Limb (tissue), 2 donors: ENCODE data around the gene UCP2.

Experiments
- DNase-seq, 2 donors: peaks; one replicate each; pipeline ENCODE4 v3.0.0-alpha.2; 2016; ENCODE audit errors: extremely low spot score in 2 of 2

UCP2 gene

DNA sequence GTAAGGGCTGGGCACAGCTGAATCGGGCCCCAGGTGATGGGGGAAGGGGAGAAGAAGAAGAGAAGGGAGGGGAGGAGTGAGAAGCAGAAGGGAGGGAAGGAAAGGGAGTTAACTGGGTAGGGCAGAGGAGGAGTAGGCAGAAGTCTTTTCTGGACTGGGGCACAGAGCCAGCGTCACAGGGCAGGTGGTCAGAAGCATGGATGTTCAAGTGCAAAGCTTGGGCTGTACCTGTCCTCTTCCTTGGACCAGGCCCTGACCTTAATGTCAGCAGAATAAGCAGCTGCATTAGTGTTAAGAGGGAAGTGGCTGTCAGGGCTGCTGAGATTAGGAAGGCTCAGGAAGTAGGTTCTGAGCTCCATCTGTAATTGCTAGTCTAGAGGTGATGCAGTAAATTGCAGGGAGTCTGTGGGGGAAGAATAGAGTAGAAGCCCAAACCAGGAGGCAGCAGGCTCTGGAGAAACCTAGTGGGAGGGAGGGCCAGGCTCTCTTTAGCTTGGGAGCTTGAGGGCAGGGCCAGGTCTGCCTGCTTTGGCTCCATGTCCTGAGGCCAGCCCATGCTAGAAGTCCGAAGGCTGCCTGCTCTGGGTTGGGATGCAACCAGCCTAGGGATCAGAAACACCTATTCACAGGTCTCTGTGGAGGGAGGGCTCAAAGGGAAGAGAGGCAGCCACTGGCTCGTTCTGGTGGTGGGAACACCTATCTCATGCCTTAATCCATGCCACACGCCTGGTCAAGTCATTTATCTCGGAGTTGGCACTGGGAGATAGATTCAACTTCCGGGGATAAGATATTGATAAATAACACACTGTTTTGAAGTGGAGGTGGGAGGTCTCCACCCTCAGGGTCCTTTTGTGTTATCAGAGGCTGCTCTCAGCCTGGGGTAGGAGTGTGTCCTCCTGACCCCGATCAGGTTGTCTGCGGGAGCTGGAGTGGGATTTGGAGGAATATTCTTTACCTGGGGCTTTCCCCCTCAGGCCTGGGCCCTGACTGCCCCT is 28.0 kb upstream of the UCP2 start:
- no peak for DNase-seq

DNA sequence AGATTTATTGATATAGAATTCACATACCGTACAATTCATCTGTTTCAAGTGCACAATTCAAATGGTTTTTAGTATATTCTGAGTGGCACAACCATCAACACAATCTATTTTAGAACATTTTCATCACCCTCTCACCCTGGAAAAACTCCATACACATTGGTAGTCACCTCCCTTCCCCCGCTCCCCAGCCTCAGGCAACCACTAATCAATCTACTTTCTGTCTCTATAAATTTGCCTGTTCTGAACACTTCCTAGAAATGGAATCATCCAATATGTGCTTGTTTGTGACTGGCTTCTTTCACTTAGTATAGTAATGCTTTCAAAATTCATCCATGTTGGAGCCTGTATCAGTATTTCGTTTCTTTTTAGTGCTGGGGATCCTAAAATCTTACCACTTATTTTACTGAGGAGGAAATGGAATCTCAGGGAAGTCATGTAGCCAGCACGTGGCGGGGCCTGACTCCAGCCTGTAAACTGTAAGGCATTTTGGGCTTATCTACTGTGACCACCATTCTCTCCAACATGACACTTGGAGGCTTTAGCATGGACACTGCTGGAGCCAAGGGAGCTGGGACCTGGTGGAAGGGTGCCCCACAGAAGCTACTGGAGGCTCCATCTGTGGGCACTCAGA is 27.1 kb upstream of the UCP2 start:
- DNase-seq = no peak

DNA sequence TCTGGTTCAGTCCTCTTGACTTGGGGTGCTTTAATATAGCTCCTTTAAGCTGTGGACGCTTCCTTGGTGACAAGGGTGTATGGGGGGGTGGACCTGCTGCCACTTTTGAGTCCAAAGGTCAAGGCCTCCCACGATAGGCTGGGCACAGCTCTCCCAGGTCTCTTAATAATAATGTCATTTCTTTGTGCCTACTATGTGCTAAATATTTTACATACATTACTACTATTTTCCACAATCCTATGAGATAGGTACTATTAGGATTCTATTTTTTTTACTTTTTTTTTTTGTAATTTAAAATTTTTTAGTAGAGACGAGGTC is 26.5 kb upstream of the UCP2 start:
- DNase-seq = no peak

DNA sequence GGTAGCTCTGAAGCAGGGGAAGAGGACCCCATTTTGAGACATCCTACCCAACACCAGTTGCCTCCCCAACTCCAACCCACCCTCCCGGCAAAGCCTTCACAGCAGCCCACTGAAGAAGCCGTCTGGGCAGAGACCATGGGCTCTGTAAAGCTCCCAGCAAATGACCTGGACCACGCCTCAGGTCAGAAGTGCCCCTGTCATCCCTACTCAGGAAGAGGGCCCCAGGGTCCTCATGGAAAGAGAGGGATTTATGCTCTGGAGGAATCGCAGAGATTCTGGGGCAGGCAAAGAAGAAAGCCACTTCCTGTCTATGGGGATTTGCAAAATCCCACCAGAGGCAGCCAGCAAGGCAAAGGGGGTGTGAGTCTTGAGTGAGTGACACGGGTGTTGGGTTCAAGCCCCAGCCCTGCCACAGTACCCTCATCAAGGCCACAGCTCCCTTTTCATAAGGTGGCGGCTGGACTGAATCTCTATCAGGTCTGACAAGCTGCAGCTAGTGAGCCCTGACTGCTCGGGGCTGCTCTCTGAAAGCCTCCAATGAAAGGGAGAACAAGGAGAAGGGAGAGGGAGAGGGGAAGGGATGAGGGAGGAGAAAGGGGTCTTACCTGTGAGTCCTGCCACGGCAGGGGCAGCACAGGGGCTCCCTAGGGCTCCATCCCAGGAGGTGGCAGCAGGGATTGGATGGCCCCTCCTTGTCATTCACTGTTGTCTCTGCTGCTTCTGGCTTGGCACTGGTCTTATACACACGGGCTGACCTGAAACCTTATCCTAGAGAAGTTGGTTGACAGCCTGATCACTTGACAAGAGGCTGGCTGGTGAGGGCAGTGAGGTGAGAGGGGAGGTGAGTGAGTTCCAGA is 26.0 kb upstream of the UCP2 start, which contains the start of gene UCP3:
UCP3 (minus strand) TSS at position 713 of the 857 bp plus-strand sequence. CDS start 2,043 bp downstream, outside the sequence.
- DNase-seq = no peak

DNA sequence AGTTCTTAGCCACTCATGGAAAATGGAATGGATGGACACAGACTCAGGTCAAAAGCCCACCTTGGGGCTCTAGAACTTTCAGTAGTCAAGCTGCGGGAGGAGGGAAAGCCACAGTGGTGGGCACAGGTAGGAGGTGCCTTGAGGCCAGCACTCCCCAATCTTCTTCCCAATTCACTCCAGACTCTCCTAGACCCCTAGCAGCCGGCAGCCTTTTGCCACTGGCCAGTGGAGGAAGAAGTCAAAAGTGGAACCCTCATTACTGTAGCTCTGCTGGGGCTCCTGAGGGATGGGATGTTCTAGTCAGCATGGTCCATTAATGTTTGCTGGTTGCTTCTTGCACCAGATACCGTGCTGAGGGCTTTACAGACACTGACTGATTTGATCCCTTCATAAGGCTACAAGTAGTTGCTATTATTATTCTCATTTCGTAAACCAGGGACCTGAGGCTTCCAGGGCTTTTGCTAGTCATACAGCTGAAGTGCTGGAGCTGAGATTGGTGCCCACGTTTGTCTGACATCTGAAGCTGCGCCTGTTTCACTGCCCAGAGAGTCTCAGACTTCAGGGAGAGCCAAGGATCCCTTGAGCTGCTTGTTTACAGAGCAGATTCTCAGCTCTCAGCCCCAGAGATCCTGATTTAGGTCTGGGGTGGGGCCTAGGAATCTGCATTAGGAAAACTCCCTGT is 25.2 kb upstream of the UCP2 start:
- no peak for DNase-seq

DNA sequence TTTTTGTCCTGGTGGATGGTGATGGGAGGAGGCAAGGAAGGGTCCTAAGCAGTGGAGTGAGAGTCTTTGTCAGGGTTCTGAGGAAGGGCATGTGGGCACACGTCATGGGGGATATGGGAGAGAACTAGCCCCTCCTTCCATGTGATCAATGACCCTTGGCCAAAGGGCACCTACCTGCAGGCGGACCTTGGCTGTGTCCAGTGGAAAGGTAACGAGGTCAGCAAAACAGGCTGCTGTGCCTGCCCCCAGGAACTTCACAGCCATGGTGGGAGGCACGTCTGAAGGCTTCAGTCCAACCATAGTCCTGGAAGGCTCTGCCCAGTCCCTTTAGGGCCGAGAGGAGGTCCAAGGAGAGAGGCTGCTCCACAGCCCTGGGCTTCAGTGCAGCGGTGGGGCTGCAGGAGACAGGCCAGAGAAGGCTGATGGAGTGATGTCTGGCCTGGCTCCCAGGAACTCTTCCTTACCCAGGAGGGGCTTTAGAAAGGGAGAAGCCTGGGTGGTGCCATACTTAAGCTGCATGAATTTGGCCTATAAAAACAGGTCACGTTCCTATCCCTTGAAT is 24.2 kb upstream of the UCP2 start:
- no peak for DNase-seq

DNA sequence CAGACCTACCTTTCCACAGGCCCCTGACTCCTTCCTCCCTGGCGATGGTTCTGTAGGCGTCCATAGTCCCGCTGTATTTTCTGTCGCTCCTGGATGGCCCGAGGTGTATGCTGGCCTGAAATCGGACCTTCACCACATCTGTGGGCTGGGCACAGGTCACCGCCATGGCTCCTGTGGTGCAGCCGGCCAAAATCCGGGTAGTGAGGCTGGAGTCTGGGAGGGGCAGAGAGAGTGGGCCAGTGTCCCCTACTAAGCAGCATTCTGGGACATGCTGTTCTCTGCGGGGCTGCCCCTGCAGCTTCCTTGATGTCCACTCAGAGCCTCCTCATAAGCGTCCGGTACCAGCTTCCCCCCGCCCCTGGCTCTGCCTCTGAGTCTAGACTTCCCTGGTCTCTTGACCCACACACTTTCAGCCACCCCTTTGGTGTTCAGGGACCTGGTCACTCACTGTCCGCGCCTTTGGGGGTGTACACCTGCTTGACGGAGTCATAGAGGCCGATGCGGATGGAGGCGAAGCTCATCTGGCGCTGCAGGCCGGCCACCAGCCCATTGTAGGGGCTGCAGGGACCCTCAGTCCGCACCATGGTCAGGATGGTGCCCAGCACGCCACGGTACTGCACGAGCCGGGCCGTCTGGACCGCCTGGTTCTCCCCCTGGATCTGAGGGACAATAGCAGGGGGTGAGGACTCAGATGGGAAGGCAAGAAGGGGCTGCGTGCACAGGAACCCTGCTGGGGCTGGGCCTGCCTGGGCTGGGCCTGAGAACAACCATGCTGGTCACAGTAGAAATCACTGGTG is 23.3 kb upstream of the UCP2 start:
- DNase-seq = no peak

DNA sequence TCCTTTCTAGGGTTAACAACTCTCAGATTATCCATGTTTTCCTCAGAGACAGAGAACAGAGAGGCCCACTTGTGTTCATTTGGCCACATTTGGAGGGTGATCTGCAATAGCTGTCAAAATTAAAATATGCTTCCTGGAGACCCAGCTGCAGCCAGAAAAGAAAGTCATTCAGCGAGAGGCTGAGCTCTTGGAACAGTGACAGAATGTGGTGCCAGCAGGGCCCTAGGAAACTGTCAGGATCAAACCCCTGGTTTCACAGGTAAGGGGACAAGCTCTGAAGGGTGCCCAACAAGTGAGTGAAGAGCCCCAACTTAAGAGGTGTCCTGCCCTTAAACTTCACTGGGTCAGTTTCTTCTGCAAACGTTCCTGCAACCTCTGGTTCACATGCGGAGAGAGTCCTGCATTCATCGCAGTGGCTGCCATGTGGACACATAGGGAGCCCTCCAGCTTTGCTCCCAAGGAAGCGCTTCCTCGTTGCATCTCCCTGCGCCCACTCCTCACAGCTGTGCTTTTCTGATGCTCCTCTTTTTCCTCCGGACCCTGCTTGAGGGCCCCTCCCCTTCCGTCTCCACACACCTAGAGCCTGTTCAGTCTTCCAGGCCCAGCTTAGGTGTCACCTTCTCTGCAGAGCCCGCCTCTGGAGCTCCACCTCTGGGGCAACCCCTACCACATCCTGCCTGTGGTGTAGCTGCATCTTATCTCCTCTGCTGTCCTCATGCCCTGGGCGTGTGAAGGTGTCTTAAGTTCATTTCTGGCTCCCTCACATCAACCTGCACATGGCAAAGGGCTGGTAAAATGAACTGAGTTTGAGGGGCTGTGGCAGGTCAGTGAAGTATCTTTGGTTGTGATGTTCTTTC is 22.3 kb upstream of the UCP2 start:
- no peak for DNase-seq

DNA sequence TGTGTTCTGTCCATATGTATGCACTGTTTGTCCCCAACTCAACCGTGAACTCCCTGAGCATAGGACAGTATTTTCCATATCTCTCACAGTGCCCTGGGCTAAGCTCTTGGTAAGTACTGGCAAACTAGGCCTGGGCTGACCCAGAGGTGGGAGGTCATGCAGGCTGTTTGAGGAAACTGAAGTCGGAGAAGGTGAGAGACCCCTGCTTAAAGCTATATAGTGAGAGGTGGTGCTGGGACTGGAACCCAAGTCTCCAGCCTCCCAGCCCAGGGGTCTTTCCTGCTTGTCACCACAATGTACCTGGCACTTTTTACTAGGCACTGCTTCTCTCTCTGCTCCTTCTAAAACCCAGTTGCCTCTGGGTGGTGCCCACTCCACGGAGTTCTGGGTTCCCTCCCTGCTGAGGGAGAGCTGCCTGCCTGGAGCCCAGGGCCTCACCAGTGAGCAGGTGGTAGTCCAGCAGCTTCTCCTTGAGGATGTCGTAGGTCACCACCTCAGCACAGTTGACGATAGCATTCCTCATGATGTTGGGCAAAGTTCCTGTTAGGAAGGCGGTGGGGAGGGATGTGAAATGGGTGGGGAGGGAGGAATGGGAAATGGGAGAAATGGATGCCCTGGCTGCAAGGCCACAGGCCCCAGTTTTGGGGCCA is 21.5 kb upstream of the UCP2 start:
- no peak for DNase-seq

DNA sequence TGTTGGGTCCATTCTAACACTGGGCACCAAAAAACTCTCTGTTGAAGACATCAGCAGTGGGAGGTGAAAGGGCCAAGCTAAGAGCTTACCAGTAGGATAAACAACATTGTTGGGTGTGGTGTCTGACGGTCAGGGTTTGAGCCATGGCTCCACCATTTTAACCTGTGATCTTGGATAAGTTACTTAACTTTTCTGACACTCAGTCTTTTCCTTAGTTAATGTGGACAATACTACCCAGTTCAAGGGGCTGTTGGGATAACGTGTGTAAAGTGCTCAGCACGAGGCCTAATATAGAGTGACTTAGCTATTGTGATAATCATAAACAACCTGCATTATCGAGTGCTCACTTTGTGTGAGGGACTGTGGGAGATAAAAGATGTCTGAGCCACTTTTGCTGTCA is 20.2 kb upstream of the UCP2 start:
- DNase-seq = no peak

DNA sequence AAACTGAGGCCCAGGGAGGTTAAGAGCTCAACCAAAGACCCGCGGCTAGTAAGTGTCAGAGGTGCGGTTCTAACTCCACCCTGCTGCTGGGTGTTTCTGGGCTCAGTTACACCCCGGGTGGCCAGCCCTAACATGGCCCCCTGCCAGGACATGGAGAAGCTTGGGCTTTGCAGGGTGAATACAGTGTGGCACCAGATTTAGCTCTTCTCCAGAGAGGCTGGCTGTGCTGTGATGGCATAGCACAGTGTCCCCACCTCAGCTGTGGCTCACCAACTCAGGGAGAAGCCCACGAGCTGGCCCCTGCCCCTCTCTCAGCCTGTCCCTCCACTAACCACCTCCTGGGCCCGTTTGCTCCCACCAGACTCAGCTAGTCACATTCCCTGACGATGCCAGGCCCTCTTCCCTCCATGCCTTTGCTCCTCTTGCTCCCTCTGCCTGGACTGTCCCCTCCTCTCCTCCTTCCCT is 19.2 kb upstream of the UCP2 start:
- DNase-seq = no peak

DNA sequence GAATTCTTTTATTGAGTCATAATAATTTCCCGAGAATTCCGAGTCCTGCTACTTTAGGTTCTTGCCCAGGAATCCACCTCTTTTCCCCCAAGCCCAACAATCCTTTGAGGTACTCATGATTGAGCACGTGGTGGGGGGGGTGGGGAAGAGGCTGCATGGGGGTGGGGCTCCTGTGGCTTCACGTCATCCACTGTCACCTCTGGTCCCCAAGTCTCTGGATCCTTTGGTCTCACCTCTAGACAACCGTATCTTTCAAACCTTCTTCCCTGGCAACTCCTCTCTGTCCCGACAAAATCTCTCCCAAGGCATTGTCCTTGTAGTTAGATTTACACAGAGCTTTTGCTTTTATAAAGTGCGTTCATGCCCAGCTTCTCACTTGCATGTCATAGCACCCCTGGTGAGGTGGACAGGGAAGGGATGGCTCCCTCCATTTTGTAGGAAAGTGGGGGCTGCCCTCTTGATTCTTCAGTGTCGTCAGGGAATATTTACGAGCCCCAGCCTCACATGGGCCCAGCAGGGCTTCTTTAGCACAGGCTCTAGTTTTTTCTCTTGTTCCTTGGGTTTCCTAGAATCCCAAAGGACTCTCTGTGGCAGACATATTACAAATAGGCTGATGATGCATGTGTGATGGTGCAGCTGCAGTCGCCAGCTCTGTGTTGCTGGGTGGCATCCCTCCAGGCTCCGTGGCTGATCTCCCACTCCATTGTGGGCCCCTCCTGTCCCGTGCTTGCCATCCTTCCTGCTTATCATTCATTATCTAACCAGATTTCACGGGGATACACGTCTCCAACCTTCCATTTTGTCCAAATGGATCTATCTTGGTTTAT is 17.9 kb upstream of the UCP2 start:
- DNase-seq = no peak

DNA sequence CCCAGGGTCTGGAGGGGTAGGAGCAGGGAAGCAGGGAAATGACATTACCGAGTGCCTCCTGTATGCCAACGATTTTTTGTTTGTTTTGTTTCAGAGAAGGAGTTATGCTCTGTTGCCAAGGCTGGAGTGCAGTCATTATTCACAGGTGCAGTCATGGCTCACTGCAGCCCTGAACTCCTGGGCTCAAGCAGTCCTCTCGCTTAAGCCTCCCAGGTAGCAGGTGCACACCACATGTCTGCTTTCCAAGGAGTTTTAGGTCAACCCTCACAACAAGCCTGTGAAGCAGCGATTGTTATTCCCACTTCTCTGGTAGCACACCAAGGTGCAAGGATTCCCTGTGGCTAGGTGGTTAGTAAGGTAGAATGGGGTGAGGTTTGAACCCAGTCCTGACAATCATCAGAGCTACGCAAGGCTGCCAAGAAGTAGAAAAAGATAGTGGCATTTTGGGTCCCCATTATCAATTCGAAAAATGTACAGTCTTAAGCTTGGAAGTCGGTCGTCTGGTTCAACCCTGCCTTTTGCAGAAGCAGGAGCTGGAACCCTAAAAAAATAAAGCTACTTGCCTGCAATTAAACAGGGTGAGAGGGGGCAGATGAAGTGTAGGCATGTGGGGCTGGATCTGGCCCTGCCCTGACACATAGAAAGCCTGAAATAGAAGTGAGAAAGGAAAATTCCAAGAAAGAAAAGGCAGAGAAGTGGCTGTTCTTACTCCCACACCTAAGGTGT is 17.1 kb upstream of the UCP2 start:
- no peak for DNase-seq

DNA sequence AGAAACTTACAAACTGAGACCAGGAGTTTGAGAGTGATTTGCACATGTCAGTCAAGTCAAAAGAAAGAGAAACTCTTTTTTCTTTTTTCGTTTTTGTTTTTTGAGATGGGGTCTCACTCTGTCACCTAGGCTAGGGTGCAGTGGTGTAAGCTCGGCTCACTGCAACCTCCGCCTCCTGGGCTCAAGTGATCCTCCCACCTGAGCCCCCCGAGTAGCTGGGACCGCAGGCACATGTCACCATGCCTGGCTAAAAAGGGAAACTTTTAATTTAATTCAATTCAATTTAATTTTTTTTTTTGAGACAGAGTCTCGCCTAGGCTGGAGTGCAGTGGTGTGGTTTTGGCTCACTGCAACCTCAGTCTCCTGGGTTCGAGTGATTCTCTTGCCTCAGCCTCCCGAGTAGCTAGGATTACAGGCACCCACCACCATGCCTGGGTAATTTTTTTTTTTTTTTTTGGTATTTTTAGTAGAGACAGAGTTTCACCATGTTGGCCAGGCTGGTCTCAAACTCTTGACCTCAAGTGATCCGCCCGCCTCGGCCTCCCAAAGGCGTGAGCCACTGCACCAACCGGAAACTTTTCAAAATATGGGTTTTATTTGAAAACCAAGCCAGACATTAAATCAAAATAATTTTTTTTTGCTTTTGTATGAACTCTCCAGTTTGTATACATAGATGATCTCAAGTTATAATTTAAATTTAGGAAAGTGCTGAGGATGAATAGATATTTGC is 16.4 kb upstream of the UCP2 start:
- DNase-seq = no peak

DNA sequence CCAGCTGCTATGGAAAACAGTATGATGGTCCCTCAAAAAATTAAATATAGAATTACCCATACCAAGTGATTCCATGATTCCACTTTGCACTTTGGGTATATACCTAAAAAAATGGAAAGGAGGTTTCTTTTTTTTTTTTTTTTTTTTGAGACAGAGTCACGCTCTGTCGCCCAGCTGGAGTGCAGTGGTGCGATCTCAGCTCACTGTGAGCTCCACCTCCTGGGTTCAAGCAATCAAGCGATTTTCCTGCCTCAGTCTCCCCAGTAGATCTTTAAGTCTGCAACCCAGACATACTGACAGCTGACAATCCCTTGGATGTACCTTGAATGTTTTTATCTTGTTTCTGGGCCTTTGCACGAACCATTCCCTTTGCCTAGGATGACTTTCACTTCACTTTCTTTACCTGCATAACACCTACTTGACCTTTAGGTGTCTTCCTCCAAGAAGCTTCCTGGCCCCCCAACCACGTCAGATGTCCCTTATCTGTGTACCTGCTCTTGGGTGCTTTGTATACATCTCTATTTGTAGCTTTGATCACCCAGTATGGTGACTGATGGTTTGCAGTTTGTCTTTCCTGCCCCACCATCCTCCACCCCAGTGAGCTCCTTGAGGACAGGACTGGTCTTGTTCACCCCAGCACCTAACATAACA is 14.6 kb upstream of the UCP2 start:
- no peak for DNase-seq
